Activated CD8-positive, alpha-beta memory T cell treated with anti-CD3 and anti-CD28 coated beads, Interleukin-2, amount 10 ng/mL, durations not matched to agents 7 days and 5 days (primary cell): Measurements from ENCODE around the gene PLCD3. TPM values are rescaled to one million over a fixed set of nuclear protein-coding genes. Genes with fewer than 3 reads are reported as not detected.

Source experiments
- ATAC-seq: fragments of 150-1000 bp; cut with Tn5 transposase; one replicate; pipeline ENCODE4 v1.10.0; 2021; ENCODE audit warnings: moderate library complexity
- CTCF ChIA-PET: fragments of 350-600 bp; sonication (Branson Sonifier 250); formaldehyde crosslinking; loops from one replicate; lab custom pipeline; 2021; ENCODE audit warnings: antibody characterized with exemption; lab: Charles Lee
- DNase-seq: peaks from one replicate; pipeline ENCODE4 v3.0.0-alpha.2; 2020
- H3K27ac Mint-ChIP-seq: one replicate; pipeline ENCODE4 v1.8.0; 2021; ENCODE audit warnings: mild to moderate bottlenecking, mixed read lengths
- H3K27me3 Mint-ChIP-seq: one replicate; pipeline ENCODE4 v1.8.0; 2021; ENCODE audit warnings: mixed read lengths
- H3K36me3 Mint-ChIP-seq: one replicate; pipeline ENCODE4 v1.8.0; 2021; ENCODE audit warnings: mild to moderate bottlenecking, mixed read lengths
- H3K4me1 Mint-ChIP-seq: one replicate; pipeline ENCODE4 v1.8.0; 2021; ENCODE audit warnings: mixed read lengths
- H3K4me3 Mint-ChIP-seq: one replicate; pipeline ENCODE4 v1.8.0; 2021; ENCODE audit warnings: mild to moderate bottlenecking, moderate library complexity, mixed read lengths
- H3K9me3 Mint-ChIP-seq: one replicate; pipeline ENCODE4 v1.8.0; 2022; ENCODE audit warnings: low read depth, mixed read lengths
- total RNA-seq, 2 experiments: library from RNA; stranded (reverse); gene quantifications; one replicate each; pipeline ENCODE4 v1.2.3, GENCODE V29; 2021

Gene PLCD3
- total RNA-seq, 2 experiments from 2014 or later: 2.6 to 5.2 TPM

- no peak for ATAC-seq
- H3K4me3 Mint-ChIP-seq: no peak overlapping the region
- CTCF ChIA-PET: interaction anchor here (0.7 to 3.5 kb wide), 24 partner anchors 8 to 207 kb away, joined by 3 to 24 read pairs (median 5); partner anchors contain the start of genes ACBD4, DCAKD, EFTUD2 and NMT1
- no peak overlapping the region for H3K27ac Mint-ChIP-seq
- no peaks in the 10 kb centered on the region for H3K27me3 Mint-ChIP-seq
- no peaks in the 10 kb centered on the region for H3K9me3 Mint-ChIP-seq
- no peaks in the 10 kb centered on the region for H3K4me1 Mint-ChIP-seq
- H3K36me3 Mint-ChIP-seq: peaks cover 49% of the 10 kb centered on the region
- no peak for DNase-seq
These were observed 34.0 kb downstream of the PLCD3 start for GRCh38 chr17:45098081-45098868.

GRCh38 chr17:45096926-45097325, 35.4 kb downstream of the PLCD3 start:
- H3K36me3 Mint-ChIP-seq: peaks cover 43% of the 10 kb centered on the region
- H3K4me3 Mint-ChIP-seq: no peak overlapping the region
- DNase-seq (no peak), ATAC-seq (no peak)
- H3K4me1 Mint-ChIP-seq: no peaks in the 10 kb centered on the region
- no peak overlapping the region for H3K27ac Mint-ChIP-seq
- CTCF ChIA-PET: interaction anchor here (0.7 to 2.3 kb wide), 5 partner anchors 18 to 137 kb away, joined by 3 to 8 read pairs (median 3); partner anchors contain the start of gene ACBD4
- H3K27me3 Mint-ChIP-seq: no peaks in the 10 kb centered on the region
- no peaks in the 10 kb centered on the region for H3K9me3 Mint-ChIP-seq

DNA sequence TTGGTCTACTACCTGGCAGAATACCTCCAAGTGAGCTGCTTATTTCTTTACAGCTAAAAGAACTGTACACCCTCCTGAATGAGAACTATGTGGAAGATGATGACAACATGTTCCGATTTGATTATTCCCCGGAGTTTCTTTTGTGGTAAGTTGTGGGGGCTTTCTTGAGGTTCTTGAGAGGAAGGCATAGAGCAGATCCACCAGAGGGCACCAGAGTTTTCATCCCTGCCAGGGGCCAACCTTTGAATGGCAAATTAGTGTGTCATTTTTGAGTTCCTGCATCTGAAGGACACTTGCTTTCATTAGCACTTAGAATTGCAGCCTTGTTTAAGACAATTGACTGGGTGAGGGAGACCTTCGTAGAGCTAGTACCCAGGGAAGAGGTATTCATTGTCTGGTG, 36.2 kb downstream of the PLCD3 start:
- H3K4me3 Mint-ChIP-seq: no peak overlapping the region
- H3K27ac Mint-ChIP-seq: no peak overlapping the region
- CTCF ChIA-PET: interaction anchor here (0.7 to 2.3 kb wide), 2 partner anchors 17 to 39 kb away, joined by 3 to 8 read pairs; partner anchors contain the start of gene ACBD4
- H3K36me3 Mint-ChIP-seq: peaks cover 43% of the 10 kb centered on the region
- H3K9me3 Mint-ChIP-seq: no peaks in the 10 kb centered on the region
- ATAC-seq (no peak), DNase-seq (no peak)
- H3K27me3 Mint-ChIP-seq: no peaks in the 10 kb centered on the region
- no peaks in the 10 kb centered on the region for H3K4me1 Mint-ChIP-seq

DNA sequence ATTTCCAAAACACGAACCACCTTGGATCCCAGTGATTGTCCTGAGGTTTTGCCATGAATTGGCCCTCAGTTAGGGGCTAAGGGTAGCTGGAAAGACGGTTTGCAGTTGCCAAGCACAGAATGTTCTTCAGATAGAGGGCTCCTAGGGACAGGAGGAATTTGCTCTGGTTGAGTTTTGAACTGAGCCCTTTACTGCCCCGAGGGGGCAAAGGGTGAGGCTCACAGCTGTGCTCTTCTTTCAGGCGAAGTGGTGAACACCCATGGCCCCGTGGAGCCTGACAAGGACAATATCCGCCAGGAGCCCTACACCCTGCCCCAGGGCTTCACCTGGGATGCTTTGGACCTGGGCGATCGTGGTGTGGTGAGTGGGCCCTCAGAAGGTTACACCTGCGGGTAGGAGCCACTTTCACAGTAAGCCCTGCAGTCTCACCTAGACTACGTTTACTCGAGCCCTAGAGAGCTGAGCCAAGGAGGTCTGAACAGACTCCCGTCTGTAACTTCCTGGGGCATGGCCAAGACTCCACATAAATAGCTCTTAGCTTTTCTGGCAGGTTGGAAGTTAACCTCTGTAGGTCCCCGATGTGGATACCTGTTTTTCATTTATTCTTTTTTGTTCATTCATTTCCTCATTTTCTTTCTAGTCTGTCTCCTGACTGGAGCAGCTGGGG, 38.7 kb downstream of the PLCD3 start:
- ATAC-seq (no peak), DNase-seq (no peak)
- peaks cover 41% of the 10 kb centered on the region for H3K36me3 Mint-ChIP-seq
- H3K27me3 Mint-ChIP-seq: no peaks in the 10 kb centered on the region
- H3K4me1 Mint-ChIP-seq: peaks cover 4% of the 10 kb centered on the region
- H3K27ac Mint-ChIP-seq: no peak overlapping the region
- H3K4me3 Mint-ChIP-seq: no peak overlapping the region
- CTCF ChIA-PET: interaction anchor here (0.5 kb wide), 1 partner anchor 13 kb away, joined by 3 read pairs; no protein-coding TSS in a partner anchor
- no peaks in the 10 kb centered on the region for H3K9me3 Mint-ChIP-seq

GRCh38 chr17:45092911-45093430, 39.3 kb downstream of the PLCD3 start:
- Mint-ChIP-seq H3K4me3 (no peak overlapping the region), H3K4me1 (peaks cover 8% of the 10 kb centered on the region), H3K36me3 (peaks cover 42% of the 10 kb centered on the region), H3K9me3 (no peaks in the 10 kb centered on the region), H3K27me3 (no peaks in the 10 kb centered on the region), H3K27ac (no peak overlapping the region)
- DNase-seq (no peak), ATAC-seq (no peak)
- CTCF ChIA-PET: no interaction called here

DNA sequence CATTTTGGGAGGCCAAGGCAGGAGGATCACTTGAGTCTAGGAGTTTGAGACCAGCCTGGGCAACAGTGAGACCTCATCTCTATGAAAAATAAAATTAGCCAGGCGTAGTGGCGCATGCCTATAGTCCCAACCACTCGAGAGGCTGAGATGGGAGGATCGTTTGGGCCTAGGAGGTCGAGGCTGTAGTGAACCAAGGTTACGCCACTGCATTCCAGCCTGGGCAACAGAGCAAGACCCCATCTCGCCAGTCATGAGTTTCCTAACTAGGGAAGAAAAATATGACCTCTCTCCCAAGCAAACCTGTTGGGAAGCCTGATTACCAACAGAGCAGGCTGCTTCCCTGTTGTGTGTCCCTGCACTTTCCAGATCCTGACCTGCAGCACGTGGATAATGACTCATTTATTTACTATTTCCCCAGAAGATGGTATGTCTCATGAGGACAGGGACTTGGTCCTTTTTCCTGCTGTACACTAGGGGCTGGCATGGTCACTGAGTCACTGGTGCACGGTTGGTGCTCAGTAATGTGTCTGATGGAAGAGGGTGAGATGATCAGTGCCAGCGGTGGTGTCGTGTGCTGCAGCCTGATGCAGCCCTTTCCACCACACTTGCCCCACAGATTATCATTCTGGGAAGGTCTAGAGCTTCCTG, 40.4 kb downstream of the PLCD3 start:
- no peak overlapping the region for H3K4me3 Mint-ChIP-seq
- H3K27ac Mint-ChIP-seq: no peak overlapping the region
- H3K4me1 Mint-ChIP-seq: peaks cover 12% of the 10 kb centered on the region
- CTCF ChIA-PET: no interaction called here
- no peaks in the 10 kb centered on the region for H3K27me3 Mint-ChIP-seq
- H3K9me3 Mint-ChIP-seq: no peaks in the 10 kb centered on the region
- ATAC-seq: no peak
- H3K36me3 Mint-ChIP-seq: peaks cover 43% of the 10 kb centered on the region
- DNase-seq: no peak

- Mint-ChIP-seq H3K4me3 (no peak overlapping the region), H3K9me3 (no peaks in the 10 kb centered on the region), H3K4me1 (peaks cover 12% of the 10 kb centered on the region), H3K27ac (no peak overlapping the region), H3K36me3 (peaks cover 39% of the 10 kb centered on the region), H3K27me3 (no peaks in the 10 kb centered on the region)
- ATAC-seq: no peak
- no peak for DNase-seq
- CTCF ChIA-PET: interaction anchor here (2.8 kb wide), 1 partner anchor 8 kb away, joined by 13 read pairs; no protein-coding TSS in a partner anchor
These were observed 41.6 kb downstream of the PLCD3 start for GRCh38 chr17:45090711-45091110.

- Mint-ChIP-seq H3K4me3 (no peak overlapping the region), H3K9me3 (no peaks in the 10 kb centered on the region), H3K27ac (no peak overlapping the region), H3K4me1 (peaks cover 12% of the 10 kb centered on the region), H3K27me3 (no peaks in the 10 kb centered on the region), H3K36me3 (peaks cover 37% of the 10 kb centered on the region)
- DNase-seq (no peak), ATAC-seq (no peak)
- CTCF ChIA-PET: interaction anchor here (0.6 to 2.8 kb wide), 3 partner anchors 10 to 168 kb away, joined by 3 to 13 read pairs (median 4); no protein-coding TSS in a partner anchor
These were observed 43.6 kb downstream of the PLCD3 start for GRCh38 chr17:45088741-45089140.

DNA sequence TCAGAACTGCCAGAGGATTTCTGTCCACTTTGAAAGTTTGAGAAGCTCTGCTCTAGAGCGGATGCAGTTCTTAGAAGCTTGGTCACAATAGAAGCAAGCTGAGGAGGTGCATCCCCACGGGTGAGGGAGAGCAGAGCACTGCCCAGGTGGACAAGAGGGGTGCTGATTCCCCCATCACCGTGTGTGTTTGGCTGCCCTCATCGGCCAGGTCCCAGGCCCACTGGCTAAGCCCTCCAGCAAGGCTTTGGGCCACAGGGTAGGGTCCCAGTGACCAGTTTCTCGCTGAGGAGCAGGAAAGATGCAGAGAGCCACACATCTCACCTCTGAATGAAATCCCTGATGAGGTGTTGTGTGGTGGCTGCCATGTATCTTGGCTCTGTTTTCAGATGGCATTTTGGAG, 44.3 kb downstream of the PLCD3 start:
- Mint-ChIP-seq H3K4me3 (no peak overlapping the region), H3K36me3 (peaks cover 38% of the 10 kb centered on the region), H3K4me1 (peaks cover 12% of the 10 kb centered on the region), H3K9me3 (no peaks in the 10 kb centered on the region), H3K27me3 (no peaks in the 10 kb centered on the region), H3K27ac (no peak overlapping the region)
- CTCF ChIA-PET: interaction anchor here (0.9 kb wide), 2 partner anchors 65 to 167 kb away, joined by 3 to 4 read pairs; no protein-coding TSS in a partner anchor
- DNase-seq: no peak
- no peak for ATAC-seq

GRCh38 chr17:45087504-45087975, 44.8 kb downstream of the PLCD3 start:
- Mint-ChIP-seq H3K36me3 (peaks cover 38% of the 10 kb centered on the region), H3K4me1 (peaks cover 12% of the 10 kb centered on the region), H3K4me3 (no peak overlapping the region), H3K9me3 (no peaks in the 10 kb centered on the region), H3K27ac (no peak overlapping the region), H3K27me3 (no peaks in the 10 kb centered on the region)
- DNase-seq (no peak), ATAC-seq (no peak)
- CTCF ChIA-PET: interaction anchor here (0.9 kb wide), 1 partner anchor 65 kb away, joined by 4 read pairs; no protein-coding TSS in a partner anchor

GRCh38 chr17:45086865-45087503, 45.3 kb downstream of the PLCD3 start:
- no peak for DNase-seq
- peaks cover 12% of the 10 kb centered on the region for H3K4me1 Mint-ChIP-seq
- no peak overlapping the region for H3K4me3 Mint-ChIP-seq
- ATAC-seq: no peak
- CTCF ChIA-PET: no interaction called here
- H3K36me3 Mint-ChIP-seq: peaks cover 36% of the 10 kb centered on the region
- H3K27ac Mint-ChIP-seq: no peak overlapping the region
- no peaks in the 10 kb centered on the region for H3K9me3 Mint-ChIP-seq
- no peaks in the 10 kb centered on the region for H3K27me3 Mint-ChIP-seq

- H3K36me3 Mint-ChIP-seq: peaks cover 40% of the 10 kb centered on the region
These were observed 45.9 kb downstream of the PLCD3 start for GRCh38 chr17:45086391-45086790.

More at GRCh38 chr17:45086391-45086790, 45.9 kb downstream of the PLCD3 start:
- no peaks in the 10 kb centered on the region for H3K27me3 Mint-ChIP-seq
- H3K9me3 Mint-ChIP-seq: no peaks in the 10 kb centered on the region
- no peak overlapping the region for H3K27ac Mint-ChIP-seq
- no peak overlapping the region for H3K4me3 Mint-ChIP-seq
- CTCF ChIA-PET: interaction anchor here (1.3 kb wide), 1 partner anchor 49 kb away, joined by 3 read pairs; the partner anchor contains the start of gene ACBD4
- DNase-seq (no peak), ATAC-seq (no peak)
- H3K4me1 Mint-ChIP-seq: peaks cover 12% of the 10 kb centered on the region
